Kidney (tissue), 14 donors: ENCODE measurements around the gene LEMD1. TPM values are rescaled to one million over a fixed set of nuclear protein-coding genes. Genes with fewer than 3 reads are reported as not detected.
"Not testable (repeated sequence)": the region's sequence is repeated elsewhere in the genome, so short reads cannot be mapped to it uniquely, and the experiment has no call there.

ENCODE experiments used
- DNase-seq, 5 donors: peaks; one replicate each; pipeline ENCODE4 v3.0.0-alpha.2; 2013 to 2020
- FAIRE-seq: peaks from 2 replicates; lab custom pipeline; 2012; peaks lifted over from hg19 to GRCh38; lab: Jason Lieb, UNC
- H3K27ac ChIP-seq, 2 donors: one replicate each; pipeline ENCODE4 v1.7.0; 2013; ENCODE audit warnings: low read depth in 2 of 2, low read length in 2 of 2, inconsistent platforms in 1 of 2
- H3K27me3 ChIP-seq: one replicate; pipeline ENCODE4 v1.7.1; 2013; ENCODE audit warnings: low read length, inconsistent platforms; ENCODE audit not compliant: control insufficient read depth, insufficient read depth
- H3K36me3 ChIP-seq, 3 donors: one replicate each; pipeline versions ENCODE4 v1.7.0 to v1.7.1; 2013; ENCODE audit warnings: low read length in 3 of 3, control low read depth in 1 of 3, inconsistent platforms in 1 of 3; ENCODE audit not compliant: insufficient read depth in 3 of 3, control insufficient read depth in 2 of 3
- H3K4me1 ChIP-seq, 3 donors: one replicate each; pipeline versions ENCODE4 v1.7.0 to v1.7.1; 2013; ENCODE audit warnings: low read length in 3 of 3, inconsistent platforms in 1 of 3, low read depth in 1 of 3; ENCODE audit not compliant: control insufficient read depth in 2 of 3, insufficient read depth in 2 of 3
- H3K4me3 ChIP-seq, 3 donors: one replicate each; pipeline versions ENCODE4 v1.7.0 to v1.8.1; 2013; ENCODE audit warnings: low read length in 3 of 3, control low read depth in 1 of 3, inconsistent platforms in 1 of 3
- H3K9ac ChIP-seq, 3 donors: one replicate each; pipeline versions ENCODE4 v1.7.0 to v1.7.1; 2013; ENCODE audit warnings: low read length in 3 of 3, control low read depth in 1 of 3, inconsistent platforms in 1 of 3
- H3K9me3 ChIP-seq, 3 donors: one replicate each; pipeline versions ENCODE4 v1.7.0 to v1.7.1; 2013; ENCODE audit warnings: low read length in 3 of 3, control low read depth in 1 of 3, inconsistent platforms in 1 of 3; ENCODE audit not compliant: control insufficient read depth in 2 of 3, insufficient read depth in 1 of 3
- intact Hi-C: fragments of 100-400 bp; cut with DNase I; formaldehyde crosslinking; loops from one replicate; pipeline ENCODE4 v1.11.1; 2022
- polyA plus RNA-seq: library from polyadenylated mRNA; stranded (reverse); fragments of 350-450 nt; fragmentation: Illumina TruSeq; extraction: RNeasy Lipid Tissue Mini Kit (QIAGEN cat#74804); gene quantifications from one replicate; pipeline ENCODE4 v1.2.3, GENCODE V29; 2014; ENCODE audit warnings: low read depth, low replicate concordance; ENCODE audit not compliant: insufficient read depth
- total RNA-seq: library from RNA; stranded (reverse); fragmentation: NEBNext Ultra II Directional; extraction: Animal tissue kit (Norgen Biotek cat#: 25700); gene quantifications from one replicate; pipeline ENCODE4 v1.2.1, GENCODE V29; 2021
- TF ChIP-seq, protein P1 (sequence below): IDR thresholded peaks from 3 replicates; pipeline ENCODE4 v1.5.1; 2012; ENCODE audit warnings: mild to moderate bottlenecking, moderate library complexity, borderline replicate concordance; ENCODE audit not compliant: insufficient read depth; ENCODE audit errors: extremely low read depth
- donor health status: control.
- donor health status: control.
- donor health status: control.
- donor health status: control.
- donor health status: control.
- donor health status: DM: yes; HTN: yes; CAD: no.
- donor health status: Normal renal cell carcinoma (clear cell type).

LEMD1 gene
- total and polyA plus RNA-seq, 2 donors from 2014 or later, result 6.5 TPM; not detected in 1

GRCh38 chr1:205387845-205388244 is 34.0 kb downstream of the LEMD1 start:
- Histone ChIP-seq H3K9ac (no peak overlapping the region), H3K36me3 (no peaks in the 10 kb centered on the region), H3K4me3 (no peak overlapping the region), H3K9me3 (no peaks in the 10 kb centered on the region), H3K27ac (no peak overlapping the region), H3K4me1 (no peaks in the 10 kb centered on the region), H3K27me3 (no peaks in the 10 kb centered on the region)
- TF ChIP-seq, protein P1, sequence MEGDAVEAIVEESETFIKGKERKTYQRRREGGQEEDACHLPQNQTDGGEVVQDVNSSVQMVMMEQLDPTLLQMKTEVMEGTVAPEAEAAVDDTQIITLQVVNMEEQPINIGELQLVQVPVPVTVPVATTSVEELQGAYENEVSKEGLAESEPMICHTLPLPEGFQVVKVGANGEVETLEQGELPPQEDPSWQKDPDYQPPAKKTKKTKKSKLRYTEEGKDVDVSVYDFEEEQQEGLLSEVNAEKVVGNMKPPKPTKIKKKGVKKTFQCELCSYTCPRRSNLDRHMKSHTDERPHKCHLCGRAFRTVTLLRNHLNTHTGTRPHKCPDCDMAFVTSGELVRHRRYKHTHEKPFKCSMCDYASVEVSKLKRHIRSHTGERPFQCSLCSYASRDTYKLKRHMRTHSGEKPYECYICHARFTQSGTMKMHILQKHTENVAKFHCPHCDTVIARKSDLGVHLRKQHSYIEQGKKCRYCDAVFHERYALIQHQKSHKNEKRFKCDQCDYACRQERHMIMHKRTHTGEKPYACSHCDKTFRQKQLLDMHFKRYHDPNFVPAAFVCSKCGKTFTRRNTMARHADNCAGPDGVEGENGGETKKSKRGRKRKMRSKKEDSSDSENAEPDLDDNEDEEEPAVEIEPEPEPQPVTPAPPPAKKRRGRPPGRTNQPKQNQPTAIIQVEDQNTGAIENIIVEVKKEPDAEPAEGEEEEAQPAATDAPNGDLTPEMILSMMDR, result no peak
- FAIRE-seq (no peak), DNase-seq (no peak)
- intact Hi-C loops, result no loop called here

- not testable (repeated sequence) for H3K27me3 ChIP-seq
Measured at GRCh38 chr1:205382990-205383389, 38.9 kb downstream of the LEMD1 start.

GRCh38 chr1:205382561-205382960 is 39.3 kb downstream of the LEMD1 start:
- Histone ChIP-seq H3K36me3 (no peaks in the 10 kb centered on the region), H3K27ac (no peak overlapping the region), H3K4me1 (no peaks in the 10 kb centered on the region), H3K27me3 (no peaks in the 10 kb centered on the region), H3K9me3 (no peaks in the 10 kb centered on the region), H3K4me3 (no peak overlapping the region), H3K9ac (no peak overlapping the region)
- TF ChIP-seq, protein P1, result no peak
- intact Hi-C loops, result no loop called here
- DNase-seq (no peak), FAIRE-seq (no peak)

More at GRCh38 chr1:205382990-205383389, 38.9 kb downstream of the LEMD1 start:
- DNase-seq, H3K4me3 ChIP-seq, intact Hi-C loops, H3K4me1 ChIP-seq, H3K36me3 ChIP-seq, H3K9ac ChIP-seq, H3K27ac ChIP-seq, FAIRE-seq, H3K9me3 ChIP-seq: not testable (repeated sequence)

- FAIRE-seq, result no peak
- Histone ChIP-seq H3K27me3 (no peaks in the 10 kb centered on the region), H3K4me3 (no peak overlapping the region), H3K9me3 (no peaks in the 10 kb centered on the region), H3K36me3 (no peaks in the 10 kb centered on the region), H3K27ac (no peak overlapping the region), H3K9ac (no peak overlapping the region), H3K4me1 (no peaks in the 10 kb centered on the region)
- intact Hi-C loops, result no loop called here
- DNase-seq, result no peak
- TF ChIP-seq, protein P1, result no peak
Measured at GRCh38 chr1:205381305-205381704, 40.6 kb downstream of the LEMD1 start.
